Chondrocyte (in vitro differentiated cells): Measurements from ENCODE around the gene PLK3. TPM values are rescaled to one million over a fixed set of nuclear protein-coding genes. Genes with fewer than 3 reads are reported as not detected.
A peak's percentile ranks its signal among the peaks of the same experiment; 100 is the strongest.

ENCODE experiments used
- DNase-seq: peaks from one replicate; pipeline ENCODE4 v3.0.0; 2021; ENCODE audit warnings: mixed read lengths, low spot score
- H3K27ac Mint-ChIP-seq: one replicate; pipeline ENCODE4 v1.8.0; 2021; ENCODE audit warnings: mild to moderate bottlenecking, moderate library complexity, mixed read lengths; ENCODE audit not compliant: unreplicated experiment
- H3K27me3 Mint-ChIP-seq: 2 replicates; pipeline ENCODE4 v1.8.0; 2021; ENCODE audit warnings: low read depth, mixed read lengths
- H3K36me3 Mint-ChIP-seq: 2 replicates; pipeline ENCODE4 v1.8.0; 2021; ENCODE audit warnings: low read depth, mixed read lengths
- H3K4me1 Mint-ChIP-seq: 2 replicates; pipeline ENCODE4 v1.8.0; 2021; ENCODE audit warnings: low read depth, mild to moderate bottlenecking, mixed read lengths
- H3K4me3 Mint-ChIP-seq: one replicate; pipeline ENCODE4 v1.8.0; 2021; ENCODE audit warnings: mild to moderate bottlenecking, moderate library complexity, mixed read lengths; ENCODE audit not compliant: unreplicated experiment
- H3K9me3 Mint-ChIP-seq: 2 replicates; pipeline ENCODE4 v1.8.0; 2021; ENCODE audit warnings: low read depth, mixed read lengths
- CTCF ChIP-seq: fragments of 200-600 bp; sonication (generic); IDR thresholded peaks from 2 replicates; pipeline ENCODE4 v1.5.0; 2021; ENCODE audit warnings: antibody characterized with exemption, mild to moderate bottlenecking, moderate library complexity
- total RNA-seq: library from RNA; stranded (reverse); gene quantifications from 3 replicates; pipeline ENCODE4 v1.2.1, GENCODE V29; 2021

PLK3 gene
- total RNA-seq, 1 donor from 2014 or later, result 24.2 TPM

- Mint-ChIP-seq H3K27ac (peak overlapping the region; percentile 67), H3K4me1 (peaks cover 38% of the 10 kb centered on the region)
Measured at GRCh38 chr1:44817771-44818495, 17.8 kb downstream of the PLK3 start.

DNA sequence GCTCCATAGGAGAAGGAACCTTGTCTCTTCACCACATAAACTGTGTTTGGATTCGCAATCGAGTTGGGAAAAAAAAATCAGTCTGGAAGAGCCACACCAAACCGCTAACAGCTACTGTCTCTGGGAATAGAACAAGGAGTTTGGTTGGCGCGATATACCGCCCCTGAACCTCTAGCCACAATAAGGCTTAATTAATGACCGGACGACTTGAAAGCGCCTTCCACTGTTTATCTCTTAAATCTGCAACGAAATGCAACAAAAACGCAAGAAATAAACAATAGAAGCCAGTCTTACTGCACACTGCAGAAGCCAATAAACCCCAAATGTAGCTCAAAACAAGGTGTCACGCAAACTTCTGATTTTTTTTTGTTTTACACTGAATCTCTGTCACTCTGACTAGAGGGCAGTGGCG, 19.0 kb downstream of the PLK3 start:
- Mint-ChIP-seq H3K9me3 (no peaks in the 10 kb centered on the region), H3K27ac (peak overlapping the region; percentile 99), H3K4me3 (peak overlapping the region; percentile 67), H3K4me1 (peaks cover 38% of the 10 kb centered on the region), H3K36me3 (peaks cover 10% of the 10 kb centered on the region), H3K27me3 (no peaks in the 10 kb centered on the region)
- TF ChIP-seq CTCF, result peak; percentile 58
- DNase-seq, result no peak

More at GRCh38 chr1:44817771-44818495, 17.8 kb downstream of the PLK3 start:
- no peaks in the 10 kb centered on the region for H3K9me3 Mint-ChIP-seq
- DNase-seq, result peak; percentile 26
- peaks cover 10% of the 10 kb centered on the region for H3K36me3 Mint-ChIP-seq
- H3K4me3 Mint-ChIP-seq, result peak overlapping the region; percentile 4
- H3K27me3 Mint-ChIP-seq, result no peaks in the 10 kb centered on the region
- TF ChIP-seq CTCF, result no peak

DNA sequence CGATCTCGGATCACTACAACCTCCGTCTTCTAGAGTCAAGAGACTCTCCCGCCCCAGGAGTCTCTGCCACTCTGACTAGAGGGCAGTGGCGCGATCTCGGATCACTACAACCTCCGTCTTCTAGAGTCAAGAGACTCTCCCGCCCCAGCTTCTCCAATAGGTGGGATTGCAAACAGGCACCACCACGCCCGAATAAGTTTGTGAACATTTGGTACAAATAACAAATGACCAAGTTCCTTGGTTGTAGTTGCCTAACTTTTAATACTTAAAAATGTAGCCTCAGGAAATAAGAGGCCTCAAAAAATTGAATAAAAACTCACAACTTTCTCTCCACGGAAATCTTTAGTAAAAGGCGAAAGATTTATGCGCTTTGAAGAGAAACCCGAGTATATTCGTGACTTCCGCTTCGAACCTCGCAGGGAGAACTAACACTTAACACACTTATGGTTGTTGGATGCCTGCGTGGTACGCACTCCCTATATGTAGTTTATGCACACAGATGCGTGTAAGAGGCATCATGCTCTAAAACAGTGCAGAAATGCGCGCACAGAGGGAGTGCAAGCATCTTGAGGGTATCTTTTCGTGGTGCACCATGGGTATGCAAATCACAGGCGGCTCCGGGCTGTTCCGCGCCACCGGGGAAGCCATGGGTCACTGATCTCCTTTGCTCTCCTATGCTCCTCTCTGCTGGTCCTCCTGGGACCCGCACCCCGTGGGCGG, 19.6 kb downstream of the PLK3 start:
- DNase-seq, result peak; percentile 73
- Mint-ChIP-seq H3K4me1 (peaks cover 38% of the 10 kb centered on the region), H3K9me3 (no peaks in the 10 kb centered on the region), H3K36me3 (peaks cover 9% of the 10 kb centered on the region), H3K4me3 (peak overlapping the region; percentile 67), H3K27ac (peak overlapping the region; percentile 99), H3K27me3 (no peaks in the 10 kb centered on the region)
- TF ChIP-seq CTCF, result peak; percentile 34

GRCh38 chr1:44820328-44821239, 20.4 kb downstream of the PLK3 start:
- Mint-ChIP-seq H3K4me1 (peaks cover 32% of the 10 kb centered on the region), H3K36me3 (peaks cover 1% of the 10 kb centered on the region), H3K27ac (peak overlapping the region; percentile 99), H3K27me3 (no peaks in the 10 kb centered on the region), H3K9me3 (no peaks in the 10 kb centered on the region), H3K4me3 (peak overlapping the region; percentile 67)
- TF ChIP-seq CTCF, result no peak
- peak; percentile 50 for DNase-seq
